DMS153 (cell line): ENCODE data around the gene TADA1.
"Not testable (repeated sequence)": the region's sequence is repeated elsewhere in the genome, so short reads cannot be mapped to it uniquely, and the experiment has no call there.

ENCODE experiments used
- DNase-seq: peaks from one replicate; lab custom pipeline; 2025; lab: John Stamatoyannopoulos, UW

The TADA1 gene

DNA sequence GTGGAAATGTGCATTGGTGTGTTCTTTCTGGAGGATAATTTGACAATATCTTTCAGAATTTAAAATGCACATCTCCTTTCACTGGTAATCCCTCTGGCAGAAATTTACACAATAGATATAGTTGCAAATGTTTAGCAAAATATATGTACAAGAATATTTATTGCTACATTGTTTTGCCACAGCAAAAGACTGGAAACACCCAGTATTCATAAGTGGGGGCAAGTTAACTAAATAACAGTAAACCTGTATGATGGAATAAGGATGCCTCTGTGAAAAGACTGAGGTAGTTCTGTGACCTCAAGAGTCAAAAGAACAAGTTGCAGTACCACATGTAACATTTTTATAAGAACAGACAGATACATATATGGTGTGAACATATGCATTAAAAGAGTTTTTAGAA lies 13.7 kb upstream of the TADA1 start:
- no peak for DNase-seq

GRCh38 chr1:166888373-166889111 lies 12.5 kb upstream of the TADA1 start:
- no peak for DNase-seq

DNA sequence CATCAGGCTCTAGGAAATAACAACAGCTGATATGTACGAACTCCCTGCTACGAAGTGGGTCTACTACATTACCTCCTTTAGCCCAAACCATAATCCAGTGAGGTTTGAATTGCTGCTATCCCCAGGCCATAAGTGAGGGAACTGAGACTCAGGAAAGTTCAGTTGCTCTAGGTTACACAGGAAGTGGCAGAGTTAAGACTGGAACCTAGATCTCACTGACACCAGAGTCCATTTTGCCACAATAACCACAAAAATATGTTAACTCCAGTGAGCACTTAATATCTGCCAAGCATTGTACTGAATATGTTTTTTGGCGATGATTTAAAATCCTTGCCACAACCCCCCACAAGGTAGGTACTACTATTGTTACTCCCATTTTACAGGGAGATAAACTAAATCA lies 8.9 kb upstream of the TADA1 start:
- DNase-seq: no peak

- no peak for DNase-seq
Observed at GRCh38 chr1:166884040-166884642, 8.1 kb upstream of the TADA1 start.

GRCh38 chr1:166882893-166883292 lies 6.8 kb upstream of the TADA1 start:
- no peak for DNase-seq

DNA sequence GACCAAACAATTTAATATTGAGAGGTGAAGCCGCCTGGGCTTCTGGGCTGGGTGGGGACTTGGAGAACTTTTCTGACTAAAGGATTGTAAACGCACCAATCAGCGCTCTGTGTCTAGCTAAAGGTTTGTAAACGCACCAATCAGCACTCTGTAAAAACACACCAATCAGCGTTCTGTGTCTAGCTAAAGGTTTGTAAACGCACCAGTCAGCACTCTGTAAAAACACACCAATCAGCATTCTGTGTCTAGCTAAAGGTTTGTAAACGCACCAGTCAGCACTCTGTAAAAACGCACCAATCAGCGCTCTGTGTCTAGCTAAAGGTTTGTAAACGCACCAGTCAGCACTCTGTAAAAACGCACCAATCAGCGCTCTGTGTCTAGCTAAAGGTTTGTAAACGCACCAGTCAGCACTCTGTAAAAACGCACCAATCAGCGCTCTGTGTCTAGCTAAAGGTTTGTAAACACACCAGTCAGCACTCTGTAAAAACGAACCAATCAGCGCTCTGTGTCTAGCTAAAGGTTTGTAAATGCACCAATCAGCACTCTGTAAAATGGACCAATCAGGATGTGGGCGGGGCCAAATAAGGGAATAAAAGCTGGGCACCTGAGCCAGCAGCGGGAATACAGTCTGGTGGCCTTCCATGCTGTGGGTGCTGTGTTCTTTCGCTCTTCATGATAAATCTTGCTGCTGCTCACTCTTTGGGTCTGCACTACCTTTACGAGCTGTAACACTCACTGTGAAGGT lies 2.3 kb upstream of the TADA1 start:
- not testable (repeated sequence) for DNase-seq

DNA sequence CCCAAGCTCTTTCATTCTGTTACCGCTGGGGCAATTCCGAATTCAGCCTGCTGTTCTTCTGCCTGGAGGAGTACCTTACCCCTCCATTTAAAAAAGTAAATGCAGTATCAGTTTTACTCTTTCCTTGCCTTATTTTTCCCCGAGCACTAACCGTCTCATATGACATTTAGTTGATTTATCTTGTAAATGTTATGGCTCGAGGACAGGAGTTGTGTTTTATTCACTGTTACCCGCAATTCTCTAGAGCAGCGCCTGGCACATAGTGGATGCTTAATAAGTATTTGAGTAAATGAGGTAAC lies 425 bp upstream of the TADA1 start:
- DNase-seq: no peak

- no peak for DNase-seq
Observed at GRCh38 chr1:166875302-166875733, 746 bp downstream of the TADA1 start.

- DNase-seq: no peak
Observed at GRCh38 chr1:166874464-166874863, 1.6 kb downstream of the TADA1 start.

- DNase-seq: no peak
Observed at GRCh38 chr1:166870584-166870983, 5.5 kb downstream of the TADA1 start.

DNA sequence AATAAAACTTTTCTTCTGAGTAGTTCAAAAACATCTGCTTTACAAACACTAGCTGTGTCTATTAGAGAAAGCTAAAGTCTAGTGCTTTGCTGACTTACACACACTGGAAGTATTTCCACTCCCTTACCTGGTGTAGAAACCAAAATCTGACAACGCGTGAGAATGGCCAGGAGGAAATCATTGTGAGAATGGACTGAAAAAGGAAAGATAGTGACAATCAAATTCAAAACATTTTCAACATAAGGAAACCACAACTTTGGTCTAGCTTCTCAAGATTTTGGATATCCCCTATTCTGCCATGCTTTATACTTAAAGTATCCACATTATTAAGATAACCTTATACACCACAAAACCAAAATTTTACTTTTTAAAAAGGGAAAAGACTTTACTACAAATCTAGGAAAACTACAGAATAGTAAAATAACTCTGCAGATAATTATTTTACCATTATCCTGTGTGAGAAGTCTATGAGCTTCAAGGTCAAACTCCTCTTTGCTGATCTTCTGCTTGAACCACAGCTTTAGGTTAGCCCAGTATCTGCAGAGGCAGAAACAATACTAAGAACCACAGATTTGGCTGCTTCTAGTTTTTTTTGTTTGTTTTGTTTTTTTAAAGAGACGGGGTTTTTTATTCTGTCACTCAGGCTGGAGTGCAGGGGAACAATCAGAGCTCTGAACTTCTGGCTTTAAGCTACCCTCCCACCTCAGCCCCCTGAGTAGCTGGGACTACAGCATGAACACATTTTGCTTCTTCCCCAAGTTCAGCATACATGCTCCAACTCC lies 6.6 kb downstream of the TADA1 start:
- no peak for DNase-seq

GRCh38 chr1:166868639-166869038 lies 7.4 kb downstream of the TADA1 start:
- no peak for DNase-seq

- no peak for DNase-seq
Observed at GRCh38 chr1:166865926-166866325, 10.1 kb downstream of the TADA1 start.

DNA sequence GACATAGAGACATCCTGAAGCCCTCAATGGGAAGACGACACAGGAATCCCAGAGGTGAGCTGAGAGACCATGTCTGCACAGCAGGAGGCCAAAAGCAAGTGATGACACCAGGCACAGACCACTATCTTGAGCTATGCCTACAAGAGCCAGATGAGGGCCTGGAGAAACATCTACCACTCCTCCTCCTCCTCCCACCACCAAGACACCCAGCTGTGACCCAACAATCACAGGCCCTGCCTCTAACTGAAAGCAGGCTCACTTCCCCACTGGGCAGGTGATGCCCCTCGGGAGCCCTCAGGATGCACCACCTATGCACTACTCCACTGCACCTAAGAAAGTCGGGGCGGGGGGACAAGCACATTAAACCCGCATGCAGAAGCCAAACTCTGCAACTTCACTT lies 16.5 kb downstream of the TADA1 start:
- no peak for DNase-seq

DNA sequence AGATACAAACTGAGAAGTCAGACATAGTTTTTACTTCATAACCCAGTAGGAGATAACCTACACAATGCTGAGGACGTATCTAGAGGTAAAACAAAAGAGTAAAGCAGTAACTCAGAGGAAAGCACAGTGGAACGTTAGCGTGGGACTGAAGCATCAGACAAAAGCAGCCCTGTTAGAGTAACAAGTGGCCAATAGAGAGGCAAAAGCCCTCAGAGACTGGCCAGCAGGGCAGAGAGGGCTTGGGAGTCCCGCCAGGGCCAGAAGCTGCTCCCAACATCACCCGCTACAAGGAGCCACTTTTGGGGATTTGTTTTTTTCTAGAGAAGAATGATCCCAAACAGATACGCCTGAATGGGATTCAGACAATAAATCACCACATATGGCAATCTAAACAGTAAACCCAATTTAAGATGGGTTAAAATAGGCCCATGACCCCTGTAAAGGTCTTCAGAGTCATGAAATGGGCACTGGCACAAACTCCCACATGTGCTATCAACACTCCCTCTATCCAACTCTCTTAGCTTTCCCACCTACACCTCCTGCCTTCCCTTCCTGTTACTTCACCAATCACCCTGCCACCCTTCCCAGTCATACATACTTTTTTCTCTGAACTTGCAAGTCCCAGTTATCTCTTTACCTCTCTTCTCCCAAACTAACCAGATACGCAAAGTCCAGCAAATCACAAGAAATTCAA lies 17.2 kb downstream of the TADA1 start:
- DNase-seq: no peak

- DNase-seq: no peak
Observed at GRCh38 chr1:166857995-166858394, 18.1 kb downstream of the TADA1 start.

DNA sequence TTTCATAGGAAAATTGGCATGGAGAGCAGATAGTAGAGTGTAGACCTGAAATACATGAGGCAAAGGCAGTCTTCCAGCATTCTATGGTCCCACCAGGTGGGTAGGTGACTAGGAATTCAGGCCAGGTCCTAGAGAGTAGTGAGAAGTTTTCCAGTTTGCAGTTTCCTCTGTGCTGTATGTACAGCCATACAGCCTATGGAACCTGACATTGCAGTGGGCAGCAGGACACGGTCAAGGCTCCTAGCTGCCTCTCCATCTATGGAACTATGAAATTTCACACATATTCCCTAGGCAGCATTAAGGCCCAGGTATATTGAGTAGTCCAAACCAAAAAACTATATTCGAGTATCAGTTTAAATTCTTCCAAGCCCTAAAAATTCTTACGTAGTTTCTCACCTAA lies 20.5 kb downstream of the TADA1 start:
- DNase-seq: no peak

- no peak for DNase-seq
Observed at GRCh38 chr1:166852918-166853317, 23.1 kb downstream of the TADA1 start.

DNA sequence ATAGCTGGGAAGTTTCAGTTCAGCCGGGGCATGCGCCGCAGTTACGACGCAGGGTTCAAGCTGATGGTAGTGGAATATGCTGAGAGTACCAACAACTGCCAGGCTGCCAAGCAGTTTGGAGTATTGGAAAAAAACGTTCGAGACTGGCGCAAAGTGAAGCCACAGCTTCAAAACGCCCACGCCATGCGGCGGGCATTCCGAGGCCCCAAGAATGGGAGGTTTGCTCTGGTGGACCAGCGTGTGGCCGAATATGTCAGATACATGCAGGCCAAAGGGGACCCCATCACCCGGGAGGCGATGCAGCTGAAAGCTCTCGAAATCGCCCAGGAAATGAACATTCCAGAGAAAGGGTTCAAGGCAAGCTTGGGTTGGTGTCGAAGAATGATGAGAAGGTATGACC lies 26.9 kb downstream of the TADA1 start:
- DNase-seq: no peak

- DNase-seq: no peak
Observed at GRCh38 chr1:166848193-166848592, 27.9 kb downstream of the TADA1 start.

DNA sequence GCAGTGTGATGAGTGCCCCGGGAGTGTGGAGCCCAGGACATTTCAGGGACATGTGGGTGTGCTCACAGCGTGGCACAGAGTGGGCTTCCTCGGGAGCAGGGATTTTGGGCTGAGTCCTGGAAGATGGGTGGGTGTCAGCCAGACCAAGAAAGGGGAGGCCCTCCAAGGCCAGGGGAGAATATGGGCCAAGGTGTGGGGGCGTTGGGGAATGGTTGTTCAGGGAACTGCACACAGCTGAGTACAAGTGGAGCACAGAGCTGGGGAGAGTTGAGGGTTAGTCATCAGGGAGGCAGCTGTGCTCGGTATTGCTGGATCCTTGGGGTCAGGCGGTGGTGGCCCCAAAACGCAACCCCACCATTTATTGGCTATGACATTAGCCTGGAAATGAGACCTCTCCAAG lies 31.3 kb downstream of the TADA1 start:
- DNase-seq: no peak
